Stimulated activated CD8-positive, alpha-beta memory T cell treated with anti-CD3 and anti-CD28 coated beads, Interleukin-2, amount 100 ng/mL, for 48 hours (primary cell): Measurements from ENCODE around the gene NUDC.
A peak's percentile ranks its signal among the peaks of the same experiment; 100 is the strongest.
"Not testable (repeated sequence)": the region's sequence is repeated elsewhere in the genome, so short reads cannot be mapped to it uniquely, and the experiment has no call there.

ENCODE experiments used
- DNase-seq, 2 donors: peaks; one replicate each; pipeline ENCODE4 v3.0.0-alpha.2; 2020; ENCODE audit warnings: low read depth in 2 of 2

NUDC gene

GRCh38 chr1:26921540-26922430 lies at the start of gene NUDC:
TSS of gene NUDC (plus strand) at chr1:26921743. CDS start at chr1:26921849, 106 bp downstream.
- peak; percentile 94 to 95 for DNase-seq

- not testable (repeated sequence) for DNase-seq
Measured at GRCh38 chr1:26873097-26873496, 48.4 kb upstream of the NUDC start.

DNA sequence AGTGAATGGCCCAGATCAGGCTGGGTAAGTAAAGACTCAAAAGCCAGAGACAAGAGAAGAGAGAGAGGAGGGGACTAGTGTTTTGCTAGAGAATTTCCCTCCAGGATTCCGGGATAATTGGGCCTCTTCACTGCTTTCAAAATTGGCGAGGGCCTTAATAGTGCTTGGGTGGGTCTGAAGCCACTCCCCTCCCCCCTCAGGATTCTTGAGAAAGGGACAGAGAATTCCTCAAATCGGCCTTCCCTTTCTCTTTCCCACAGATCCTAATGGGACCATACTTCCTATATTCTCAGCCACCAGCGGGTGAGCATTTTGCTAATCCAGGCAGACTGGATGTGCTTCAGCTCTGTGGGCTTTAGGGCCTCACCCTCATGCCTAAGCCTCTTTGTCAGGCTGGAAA lies 46.6 kb upstream of the NUDC start:
- DNase-seq, result no peak

DNA sequence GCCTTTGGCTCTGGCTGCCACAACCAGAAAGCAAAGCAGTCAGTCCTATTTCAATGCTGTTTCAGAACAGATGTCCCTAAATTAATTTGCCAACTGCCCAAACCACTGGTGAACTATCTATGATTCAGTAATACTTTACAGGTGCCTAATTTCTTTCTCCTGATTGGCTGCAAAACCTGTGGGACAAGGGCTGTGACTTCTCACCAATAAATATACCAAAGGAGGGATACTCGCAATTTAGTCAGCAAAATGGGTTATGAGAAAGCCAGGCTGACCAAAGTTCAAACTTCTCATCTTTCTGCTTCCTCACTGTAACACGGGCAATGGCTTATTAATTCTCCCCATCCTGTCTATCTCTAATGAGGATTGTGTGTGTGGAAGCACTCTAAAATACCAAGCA lies 44.2 kb upstream of the NUDC start:
- no peak for DNase-seq

DNA sequence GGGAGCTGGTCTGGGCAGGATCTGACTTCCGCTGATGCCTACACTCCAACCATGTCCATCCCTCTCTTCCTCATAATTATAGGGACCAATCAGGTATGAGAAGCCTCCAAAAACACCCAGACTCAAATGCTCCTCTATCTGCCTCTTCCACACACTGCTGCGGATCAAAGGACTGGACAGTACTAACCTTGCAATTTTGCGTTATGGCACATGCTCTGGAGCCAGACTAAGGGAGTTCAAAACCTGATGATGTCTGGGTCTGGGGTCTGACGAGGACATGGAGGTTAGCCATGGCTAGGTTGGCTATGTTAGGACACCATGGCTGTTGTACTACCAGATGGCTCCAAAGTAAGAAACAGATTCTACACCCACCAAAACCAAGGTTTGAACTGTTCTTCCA lies 41.8 kb upstream of the NUDC start:
- DNase-seq, result no peak

DNA sequence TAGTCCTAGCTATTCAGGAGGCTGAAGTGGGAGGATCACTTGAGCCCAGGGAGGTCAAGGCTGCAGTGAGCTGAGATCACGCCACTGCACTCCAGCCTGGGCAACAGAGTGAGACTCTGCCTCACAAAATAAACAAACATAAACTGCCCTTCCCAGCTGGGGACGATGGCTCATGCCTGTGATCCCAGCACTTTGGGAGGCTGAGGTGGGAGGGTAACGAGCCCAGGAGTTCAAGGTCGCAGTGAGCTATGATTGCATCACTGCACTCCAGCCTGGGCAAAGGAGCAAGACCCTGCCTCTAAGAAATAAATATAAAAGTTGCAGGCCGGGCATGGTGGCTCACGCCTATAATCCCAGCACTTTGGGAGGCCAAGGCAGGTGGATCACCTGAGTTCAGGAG lies 39.9 kb upstream of the NUDC start:
- DNase-seq, result not testable (repeated sequence)

DNA sequence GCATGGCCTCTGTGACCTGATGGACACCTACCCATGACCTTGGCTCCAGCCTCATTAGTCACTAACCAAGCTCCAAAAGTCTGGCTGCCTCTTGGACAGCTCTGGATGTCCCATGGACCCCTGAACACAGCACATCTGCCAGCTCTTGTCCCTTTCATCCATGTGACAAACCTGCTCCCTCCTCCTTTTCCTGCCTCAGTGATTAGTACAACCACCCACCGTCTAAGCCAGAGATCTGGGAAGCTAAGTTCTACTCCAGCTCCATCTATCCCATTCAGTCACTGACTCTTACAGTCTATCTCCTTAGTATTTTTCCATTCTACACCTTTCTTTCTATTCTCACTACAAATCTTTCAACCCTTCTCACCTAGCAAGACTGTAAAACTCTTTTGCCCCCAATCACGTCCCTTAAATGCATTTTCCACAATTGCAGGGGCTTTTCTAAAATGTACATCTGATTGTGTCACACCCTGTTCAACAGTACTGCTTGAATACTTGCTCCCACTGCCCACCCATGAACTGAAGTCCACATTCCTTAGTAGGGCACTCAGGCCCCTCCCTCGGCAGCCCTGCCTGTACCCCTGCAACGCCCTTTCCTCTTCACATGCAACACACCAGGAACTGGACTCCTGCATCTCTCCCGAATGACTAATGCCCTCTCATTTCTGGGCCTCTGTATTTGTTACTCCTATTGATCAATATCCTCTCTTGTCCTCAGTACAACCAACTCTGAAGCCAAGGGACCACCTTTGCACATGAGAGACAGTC lies 38.7 kb upstream of the NUDC start:
- no peak for DNase-seq

DNA sequence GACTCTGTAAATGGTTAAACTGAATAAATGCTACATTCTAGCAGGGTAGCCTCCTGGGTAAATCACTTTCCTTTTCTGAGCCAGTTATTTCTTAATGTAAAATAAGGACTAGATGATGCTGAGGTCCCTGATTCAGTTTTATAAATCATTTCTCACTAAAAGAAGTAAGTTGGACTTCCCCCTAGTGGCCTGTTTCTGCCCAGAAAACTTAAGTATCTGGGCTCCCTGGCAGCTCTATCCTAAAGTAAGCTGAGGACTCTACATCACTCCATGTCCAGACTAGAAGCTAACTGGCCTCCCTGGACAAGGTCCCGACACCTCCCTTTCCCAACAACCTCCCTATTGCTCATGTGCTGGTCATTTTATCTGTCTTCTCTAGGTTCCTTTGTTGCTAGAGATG lies 34.4 kb upstream of the NUDC start:
- DNase-seq, result no peak

GRCh38 chr1:26888231-26888630 lies 33.3 kb upstream of the NUDC start:
- no peak for DNase-seq

DNA sequence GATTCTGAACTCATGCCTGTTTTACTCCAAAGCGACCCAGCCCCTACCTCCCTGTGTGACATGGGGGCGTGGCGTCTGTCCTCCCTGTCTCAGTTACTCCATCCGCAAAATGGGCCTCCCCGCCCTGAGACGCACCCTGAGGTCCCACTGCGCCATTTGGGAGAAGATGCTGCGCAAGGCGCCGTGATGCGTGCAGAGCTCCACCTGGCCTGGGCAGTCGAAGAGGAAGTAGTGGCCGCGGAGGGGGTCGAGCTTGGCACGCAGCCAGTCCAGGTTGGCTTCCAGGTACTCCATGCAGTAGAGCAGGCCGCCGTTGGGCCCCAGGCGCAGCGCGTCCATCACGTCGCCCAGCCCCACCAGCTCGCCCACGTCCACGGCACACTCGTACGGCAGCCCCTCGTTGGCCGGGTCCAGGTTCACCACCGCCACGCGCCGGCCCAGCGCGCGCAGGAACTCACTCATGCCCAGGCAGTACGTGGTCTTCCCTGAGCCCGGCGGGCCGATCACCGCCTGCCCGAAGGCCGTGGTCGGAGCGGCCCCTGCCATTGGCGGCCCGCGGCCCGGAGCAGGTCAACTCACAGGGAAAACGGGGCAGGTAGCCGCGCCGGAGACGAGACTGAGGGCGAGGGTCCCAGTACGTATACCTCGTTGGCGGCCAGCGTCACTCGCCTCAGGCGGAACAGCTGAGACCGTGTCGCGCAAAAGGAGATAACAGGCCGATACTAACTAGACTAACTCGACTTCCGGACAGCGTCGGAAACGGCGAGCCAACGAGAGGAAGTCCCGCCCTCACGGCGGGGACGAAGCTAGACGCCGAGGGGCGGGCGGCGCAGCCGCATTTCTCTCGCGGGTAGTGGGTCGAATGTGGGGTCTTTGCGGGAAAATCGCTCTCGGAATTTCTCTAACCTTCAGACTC lies 31.7 kb upstream of the NUDC start, which contains the start of gene GPN2:
GPN2 (minus strand) TSS at position 733 of the 916 bp plus-strand sequence; CDS start at position 546, 187 bp downstream.
- peak; percentile 63 to 69 for DNase-seq

DNA sequence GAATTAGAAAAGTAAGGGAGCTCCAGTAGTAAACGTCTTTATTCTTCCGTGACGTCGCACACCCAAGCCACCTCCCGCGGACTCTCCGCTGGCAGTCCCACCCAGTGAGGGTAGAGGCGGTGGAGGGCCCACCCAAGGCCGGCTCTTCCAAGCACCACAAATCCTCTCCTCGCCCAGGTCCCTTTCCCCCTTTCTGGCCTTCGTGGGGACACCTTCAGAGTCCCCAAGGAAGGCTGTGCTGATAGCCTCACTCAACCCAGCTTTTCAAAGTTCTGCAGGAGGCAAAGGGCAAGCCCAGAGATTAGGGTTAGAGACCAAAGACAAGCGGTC lies 31.1 kb upstream of the NUDC start:
- no peak for DNase-seq

- DNase-seq, result no peak
Measured at GRCh38 chr1:26894263-26894662, 27.3 kb upstream of the NUDC start.

GRCh38 chr1:26897351-26897750 lies 24.2 kb upstream of the NUDC start:
- no peak for DNase-seq

- peak; percentile 77 to 82 for DNase-seq
Measured at GRCh38 chr1:26900001-26900814, 21.3 kb upstream of the NUDC start, which contains the start of gene GPATCH3. TSS of gene GPATCH3 (minus strand) at chr1:26900467. CDS start at chr1:26900442, 25 bp downstream.

GRCh38 chr1:26900815-26901511 lies 20.6 kb upstream of the NUDC start:
- no peak for DNase-seq

DNA sequence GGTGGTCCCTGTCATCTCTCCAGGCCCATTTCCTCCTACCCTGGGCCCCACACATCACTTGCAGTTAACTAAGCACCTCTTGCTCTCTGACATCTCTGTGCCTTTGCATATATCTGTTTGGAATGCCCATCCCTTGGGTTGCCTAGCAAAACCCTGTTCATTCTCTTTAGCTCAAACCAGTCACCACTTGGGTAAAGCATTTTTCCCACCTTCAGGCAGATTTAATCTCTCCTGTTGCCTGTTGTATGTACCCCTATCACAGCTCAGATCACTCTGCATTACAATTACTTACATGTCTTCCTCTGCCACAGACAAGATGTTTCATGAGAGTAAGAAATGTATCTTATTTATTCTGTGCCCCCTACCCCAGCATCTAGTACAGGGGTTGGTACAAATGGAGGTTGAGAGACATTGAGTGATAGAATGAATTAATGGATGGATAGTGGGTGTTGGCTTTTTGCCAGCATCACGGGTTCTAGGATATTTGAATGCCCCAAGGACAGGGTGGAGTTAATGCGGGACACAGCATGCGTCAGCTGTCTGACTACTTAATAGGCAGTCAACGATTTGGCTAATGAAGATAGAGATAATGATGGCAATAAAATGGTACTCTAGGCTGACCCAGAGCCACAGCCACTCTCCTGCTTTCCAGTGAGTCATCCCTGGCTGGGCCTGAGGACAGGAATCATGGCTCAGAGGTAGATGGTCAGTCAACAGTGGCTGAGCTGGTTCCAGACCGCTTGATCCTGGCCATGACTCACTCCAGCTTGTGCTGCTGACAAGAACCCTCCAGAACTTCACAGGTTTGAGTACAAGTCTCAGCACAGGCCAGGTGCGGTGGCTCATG lies 14.2 kb upstream of the NUDC start:
- DNase-seq, result no peak

- no peak for DNase-seq
Measured at GRCh38 chr1:26909951-26910342, 11.6 kb upstream of the NUDC start.

GRCh38 chr1:26910343-26911160 lies 11.0 kb upstream of the NUDC start:
- DNase-seq, result no peak
